HG02678 (cell line): ENCODE data around the gene CPA2.
"Not testable (repeated sequence)": the region's sequence is repeated elsewhere in the genome, so short reads cannot be mapped to it uniquely, and the experiment has no call there.

ENCODE experiments used
- ATAC-seq: cut with Tn5 transposase; IDR thresholded peaks from one replicate; pipeline ENCODE4 v1.9.1; 2021; ENCODE audit warnings: mild to moderate bottlenecking, moderate library complexity; ENCODE audit not compliant: unreplicated experiment

The CPA2 gene

DNA sequence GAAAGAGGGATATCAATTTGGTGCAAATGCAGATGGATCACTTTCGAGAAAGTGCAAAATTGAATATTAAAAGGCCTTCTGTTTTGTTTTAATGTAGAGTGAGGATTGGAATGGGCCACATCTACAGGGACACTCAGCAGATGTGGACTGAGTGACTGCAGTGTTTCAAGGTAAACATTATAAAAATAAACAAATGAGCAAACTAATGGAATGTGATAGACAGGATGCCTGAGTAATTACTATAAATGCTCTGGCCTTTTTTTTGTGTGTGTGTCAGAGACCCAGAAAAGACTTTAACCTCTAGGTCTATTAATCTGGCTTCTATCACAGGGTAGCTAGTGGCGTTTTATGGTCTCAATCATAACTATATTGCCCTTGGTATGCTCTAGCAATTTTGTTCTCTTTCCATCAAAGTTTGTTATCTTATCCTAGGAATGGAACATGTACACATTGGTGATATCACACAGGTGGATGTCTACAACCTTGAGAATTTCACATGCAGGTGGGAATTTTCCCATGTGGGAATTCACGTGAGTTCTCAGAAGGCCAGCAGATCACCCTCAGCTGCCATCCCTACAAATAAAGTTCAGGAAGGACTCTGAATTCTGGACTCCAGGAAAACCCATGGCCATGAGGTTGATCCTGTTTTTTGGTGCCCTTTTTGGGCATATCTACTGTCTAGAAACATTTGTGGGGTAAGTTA, at the start of gene CPA2:
Gene CPA2 (plus strand): TSS at position 606 of the 703 bp plus-strand sequence. CDS start 19 bp downstream, at position 625.
- ATAC-seq: no peak

DNA sequence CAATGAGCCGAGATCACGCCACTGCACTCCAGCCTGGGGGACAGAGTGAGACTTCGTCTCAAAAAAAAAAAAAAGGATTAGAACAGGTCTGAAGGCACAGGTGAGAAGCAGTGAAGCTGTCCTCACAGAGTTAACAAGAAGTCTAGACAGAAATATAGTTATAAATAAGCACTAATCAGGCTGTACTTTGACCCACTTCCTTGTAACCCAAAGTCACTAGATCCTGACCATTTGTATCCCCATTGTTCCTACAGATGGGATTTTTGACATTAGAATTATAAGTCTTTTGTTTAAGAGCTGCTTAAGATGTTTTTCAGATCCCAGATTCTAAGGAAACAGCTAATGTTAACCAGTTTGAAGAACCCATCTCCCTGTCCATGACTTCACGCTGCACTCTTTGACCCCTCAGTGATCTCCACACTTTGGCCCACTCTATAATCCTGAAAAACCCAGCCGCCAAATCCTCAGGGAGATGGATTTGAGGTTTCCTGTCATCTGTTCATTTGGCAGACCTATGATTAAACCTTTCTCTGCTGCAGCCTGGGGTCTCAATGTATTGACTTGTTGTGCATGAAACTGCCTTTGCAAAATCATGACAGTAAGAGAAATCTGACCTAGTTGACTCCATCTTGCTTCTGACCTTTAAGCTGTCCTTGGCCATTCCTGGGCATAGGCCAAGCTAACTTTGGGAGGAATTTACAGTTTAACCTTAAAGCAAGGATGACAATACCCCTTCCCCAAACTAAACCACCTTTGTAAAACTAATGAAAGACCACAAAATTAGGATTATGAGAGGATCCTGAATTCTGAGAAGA, 47.6 kb upstream of the CPA2 start:
- ATAC-seq: no peak

DNA sequence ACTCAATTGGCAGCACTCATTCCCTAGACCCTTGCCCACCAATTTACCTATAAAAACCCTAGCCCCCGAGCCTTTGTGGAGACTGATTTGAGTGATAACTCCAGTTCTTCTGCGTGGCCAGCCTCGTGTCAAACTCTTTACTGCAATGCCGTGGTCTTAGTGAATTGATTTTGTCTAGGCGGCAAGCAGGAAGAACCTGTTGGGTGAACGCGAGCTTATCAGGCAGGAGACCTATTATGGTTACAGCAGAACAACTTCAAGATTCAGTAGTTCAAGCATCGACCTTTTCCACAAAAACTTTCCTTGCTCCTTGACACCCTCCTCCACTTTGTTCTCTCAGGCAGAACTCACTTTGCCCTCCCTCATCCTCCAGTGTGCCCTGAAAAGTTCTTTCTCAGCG, 46.8 kb upstream of the CPA2 start:
- no peak for ATAC-seq

DNA sequence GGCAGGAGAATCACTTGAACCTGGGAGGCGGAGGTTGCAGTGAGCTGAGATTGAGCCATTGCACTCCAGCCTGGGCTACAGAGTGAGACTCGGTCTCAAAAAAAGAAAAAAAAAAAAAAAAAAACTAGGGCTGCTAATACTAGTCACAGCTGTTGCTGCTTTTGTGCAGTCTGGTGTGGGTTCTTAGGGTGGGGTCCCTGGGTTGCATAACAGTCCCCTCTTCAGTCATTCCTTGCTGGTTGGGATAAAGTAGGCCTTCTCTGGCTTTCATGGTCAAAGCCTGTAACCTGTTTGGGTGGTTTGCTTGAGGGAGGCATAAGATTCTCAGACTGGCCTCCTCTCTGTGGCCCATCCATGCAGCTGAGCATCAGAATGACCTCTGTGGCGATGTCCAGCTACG, 44.9 kb upstream of the CPA2 start:
- no peak for ATAC-seq

DNA sequence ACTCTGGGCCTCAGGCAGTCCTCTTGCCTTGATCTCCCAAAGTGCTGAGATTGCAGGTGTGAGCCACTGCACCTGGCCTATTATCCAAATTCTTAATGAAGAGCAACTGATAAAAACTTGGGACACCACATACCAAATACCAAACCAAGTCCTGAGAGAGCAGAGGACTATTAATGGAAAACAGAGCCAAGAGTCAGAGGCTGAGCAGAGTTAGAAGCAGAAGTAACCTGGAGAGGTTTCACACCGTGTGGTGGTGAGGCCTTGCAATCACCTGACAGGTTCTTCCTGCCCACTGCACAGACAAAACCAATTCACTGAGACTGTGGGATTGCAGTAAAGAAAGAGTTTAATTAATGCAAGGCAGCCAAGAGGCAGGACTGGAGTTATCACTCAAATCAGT, 43.0 kb upstream of the CPA2 start:
- ATAC-seq: no peak

DNA sequence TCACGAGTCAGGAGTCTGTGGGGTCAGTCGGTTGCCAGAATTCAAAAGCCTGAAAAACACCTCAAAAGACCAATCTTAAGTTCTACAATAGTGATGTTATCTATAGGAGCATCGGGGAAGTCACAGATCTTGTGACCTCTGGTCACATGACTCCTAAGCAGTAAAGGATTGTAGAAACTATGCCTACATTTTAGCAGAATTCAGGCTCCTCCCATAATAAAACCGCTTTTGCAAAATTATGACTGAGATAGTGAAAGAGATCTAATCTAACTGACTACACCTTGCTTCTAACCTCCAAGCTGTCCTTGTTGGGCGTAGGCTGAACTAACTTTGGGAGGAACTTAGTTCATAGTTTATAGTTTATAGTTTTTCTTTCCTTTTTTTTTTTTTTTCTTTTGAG, 42.5 kb upstream of the CPA2 start:
- no peak for ATAC-seq

DNA sequence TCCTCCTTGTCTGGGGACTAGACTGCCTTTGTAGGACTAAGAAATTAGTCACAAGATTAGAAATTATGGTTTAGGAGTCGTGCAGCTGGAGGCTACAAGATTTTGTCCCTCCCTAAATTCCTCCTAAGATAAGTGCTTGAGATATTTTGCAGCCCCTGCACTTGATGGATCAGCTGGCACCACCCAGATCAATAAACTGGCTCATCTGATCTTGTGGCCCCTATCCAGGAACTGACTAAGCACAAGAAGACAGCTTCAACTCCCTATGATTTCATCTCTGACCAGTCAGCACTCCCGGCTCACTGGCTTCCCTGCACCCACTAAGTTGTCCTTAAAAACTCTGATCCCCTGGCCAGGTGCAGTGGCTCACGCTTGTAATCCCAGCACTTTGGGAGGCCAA, 41.7 kb upstream of the CPA2 start:
- ATAC-seq: not testable (repeated sequence)

DNA sequence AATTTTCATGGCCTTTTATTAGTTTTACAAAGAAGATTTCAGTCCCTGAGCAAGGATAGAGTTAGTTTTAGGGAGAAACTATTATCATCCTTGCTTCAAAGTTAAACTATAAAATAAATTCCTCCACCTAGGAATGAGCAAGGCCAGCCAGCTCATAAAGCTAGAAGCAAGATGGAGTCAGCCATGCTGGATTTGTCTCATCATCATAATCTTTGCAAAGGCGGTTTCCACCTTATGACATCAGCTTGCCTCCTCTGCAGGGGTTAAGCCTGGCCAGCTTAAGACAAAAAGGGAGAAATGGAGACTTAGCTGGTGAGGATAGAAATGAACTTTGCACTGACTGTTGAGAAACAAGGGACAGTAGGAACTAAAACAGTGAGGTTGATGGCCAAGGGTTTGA, 40.3 kb upstream of the CPA2 start:
- ATAC-seq: no peak

DNA sequence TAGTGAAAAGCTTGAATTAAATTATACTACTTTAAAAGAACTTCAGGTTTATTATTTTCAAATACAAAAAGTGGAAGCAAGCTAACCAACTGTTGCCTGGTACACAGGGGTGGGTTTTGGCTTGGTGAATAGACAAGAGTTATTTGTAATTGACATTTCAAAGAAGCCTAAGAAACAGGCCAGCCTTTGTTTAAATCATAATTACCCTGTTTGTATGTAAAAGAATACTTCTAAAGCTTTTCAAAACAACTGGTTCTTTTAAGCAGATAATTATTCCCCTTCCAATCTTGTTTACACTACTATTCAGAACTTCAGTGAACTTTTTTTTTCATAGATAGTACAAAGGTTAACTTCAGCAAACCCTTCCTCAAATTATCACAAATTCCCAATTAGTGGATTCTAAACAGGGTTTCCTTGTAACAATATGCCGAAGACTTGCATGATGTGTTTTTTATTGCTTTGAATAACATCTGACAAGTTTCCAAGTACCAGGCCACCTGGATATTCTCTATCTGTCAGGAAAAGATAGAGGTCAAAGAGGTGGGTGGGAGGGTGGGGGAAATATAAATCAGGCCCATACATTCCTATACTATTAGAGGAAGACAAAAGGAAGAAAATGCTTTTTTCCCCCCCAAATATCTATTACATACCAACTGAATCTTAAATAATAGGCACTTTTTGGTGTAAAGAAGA, 38.6 kb upstream of the CPA2 start:
- ATAC-seq: no peak

DNA sequence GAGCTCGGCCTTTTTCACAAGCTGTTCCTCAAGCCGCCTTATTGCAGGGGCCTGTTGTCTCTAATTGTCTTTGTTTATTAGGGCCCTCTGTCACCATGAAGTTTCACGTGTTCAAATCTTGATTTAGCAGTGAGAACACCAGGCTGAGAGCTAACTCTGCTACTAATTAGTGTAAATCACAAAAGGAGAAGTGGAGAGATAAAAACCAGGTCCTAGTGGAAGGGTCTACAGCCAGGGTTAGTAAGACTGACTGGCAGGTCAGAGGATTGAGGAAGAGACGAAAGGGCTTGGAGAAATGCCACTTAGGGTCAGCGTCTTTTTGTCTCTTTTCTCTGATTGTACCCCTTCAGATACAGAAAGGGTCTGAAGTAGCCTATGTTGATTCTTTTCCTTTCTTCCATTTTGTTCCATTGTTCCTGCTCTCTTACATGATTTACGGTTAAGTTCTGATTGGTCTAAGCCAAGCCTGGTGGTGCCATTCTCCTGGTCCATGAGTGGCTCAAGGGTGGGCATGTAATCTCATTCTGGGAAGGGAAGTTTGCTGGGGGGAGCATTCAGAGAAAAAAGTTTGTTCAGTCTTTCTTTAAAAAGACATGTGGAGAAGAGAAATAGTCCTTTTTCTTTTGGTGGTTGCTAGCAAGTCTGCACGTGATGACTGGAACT, 37.7 kb upstream of the CPA2 start:
- no peak for ATAC-seq

DNA sequence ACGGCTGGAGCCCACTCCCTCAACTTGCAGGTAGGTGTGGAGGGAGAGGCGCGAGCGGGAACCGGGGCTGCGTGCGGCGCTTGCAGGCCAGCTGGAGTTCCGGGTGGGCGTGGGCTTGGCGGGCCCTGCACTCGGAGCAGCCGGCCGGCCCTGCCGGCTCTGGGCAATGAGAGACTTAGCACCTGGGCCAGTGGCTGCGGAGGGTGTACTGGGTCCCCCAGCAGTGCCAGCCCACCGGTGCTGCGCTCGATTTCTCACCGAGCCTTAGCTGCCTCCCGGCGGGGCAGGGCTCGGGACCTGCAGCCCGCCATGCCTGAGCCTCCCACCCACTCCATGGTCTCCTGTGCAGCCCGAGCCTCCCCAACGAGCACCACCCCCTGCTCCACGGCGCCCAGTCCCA, 36.7 kb upstream of the CPA2 start:
- not testable (repeated sequence) for ATAC-seq

DNA sequence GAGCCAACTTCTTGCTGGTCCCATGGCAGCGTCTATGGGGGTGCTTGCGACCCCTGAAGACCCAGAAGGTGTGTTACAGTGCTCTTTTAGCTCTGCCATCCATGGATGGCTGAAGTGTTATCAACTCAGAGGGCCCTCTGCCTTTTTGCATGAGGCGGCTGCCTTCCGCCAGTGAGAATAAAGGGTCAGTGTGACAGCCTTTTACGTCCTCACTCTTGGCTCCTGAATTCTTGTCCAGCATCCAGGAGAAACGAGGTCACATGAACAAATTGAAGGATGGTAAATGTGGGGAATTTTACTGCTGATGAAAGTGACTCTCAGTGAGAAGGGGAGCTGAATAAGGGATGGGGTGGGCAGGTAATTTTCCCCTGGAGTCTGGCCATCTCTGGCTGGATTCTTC, 34.9 kb upstream of the CPA2 start:
- ATAC-seq: no peak

DNA sequence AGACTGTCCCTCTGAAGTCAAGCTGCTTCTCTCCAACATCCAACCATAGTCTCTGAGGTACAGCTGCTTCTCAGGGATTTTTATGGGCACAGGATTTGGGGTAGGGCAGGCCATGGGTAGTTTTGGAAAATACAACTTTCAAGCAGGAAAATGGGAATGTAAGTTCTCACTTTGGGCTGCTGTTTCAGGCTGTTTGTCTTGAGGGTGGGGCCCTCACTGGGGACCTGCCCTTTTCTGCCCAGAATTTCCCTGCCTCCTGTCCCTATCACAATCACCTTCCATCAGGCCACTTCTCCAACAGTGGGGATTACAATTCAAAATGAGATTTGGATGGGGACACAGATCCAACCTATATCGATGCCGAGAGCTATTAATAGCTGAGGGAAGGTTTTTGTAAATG, 34.5 kb upstream of the CPA2 start:
- no peak for ATAC-seq

DNA sequence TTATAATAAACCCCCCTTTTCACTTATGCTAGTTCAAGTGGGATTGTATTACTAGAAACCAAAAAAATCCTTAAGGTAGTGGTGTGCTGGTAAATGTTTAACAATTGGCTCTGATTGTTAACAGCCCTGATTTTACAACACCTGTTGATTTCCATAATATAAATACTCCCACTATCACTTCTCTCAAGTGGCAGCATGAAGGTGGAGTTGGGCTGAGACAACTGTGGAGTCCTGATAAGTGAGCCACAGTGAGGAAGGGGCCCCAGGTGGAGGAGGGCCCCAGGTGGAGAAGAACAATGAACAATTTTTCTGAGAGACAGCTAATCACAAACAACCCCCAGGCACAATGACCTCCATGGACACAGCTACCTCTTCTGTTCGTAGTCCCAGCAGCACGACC, 32.6 kb upstream of the CPA2 start:
- ATAC-seq: no peak

DNA sequence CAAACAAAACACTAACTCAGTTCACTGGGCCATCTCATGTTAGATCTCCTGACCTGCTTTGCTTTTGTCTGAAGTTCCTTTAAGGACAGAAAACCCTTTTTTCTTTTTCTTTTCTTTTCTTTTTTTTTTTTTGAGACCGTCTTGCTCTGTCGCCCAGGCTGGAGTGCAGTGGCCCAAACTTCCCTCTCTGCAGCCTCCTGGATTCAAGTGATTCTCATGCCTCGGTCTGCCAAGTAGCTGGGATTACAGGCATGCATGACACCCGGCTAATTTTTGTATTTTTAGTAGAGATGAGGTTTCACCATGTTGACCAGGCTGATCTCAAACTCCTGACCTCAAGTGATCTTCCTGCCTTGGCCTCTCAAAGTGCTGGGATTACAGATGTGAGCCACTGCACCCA, 30.3 kb upstream of the CPA2 start:
- ATAC-seq: not testable (repeated sequence)

DNA sequence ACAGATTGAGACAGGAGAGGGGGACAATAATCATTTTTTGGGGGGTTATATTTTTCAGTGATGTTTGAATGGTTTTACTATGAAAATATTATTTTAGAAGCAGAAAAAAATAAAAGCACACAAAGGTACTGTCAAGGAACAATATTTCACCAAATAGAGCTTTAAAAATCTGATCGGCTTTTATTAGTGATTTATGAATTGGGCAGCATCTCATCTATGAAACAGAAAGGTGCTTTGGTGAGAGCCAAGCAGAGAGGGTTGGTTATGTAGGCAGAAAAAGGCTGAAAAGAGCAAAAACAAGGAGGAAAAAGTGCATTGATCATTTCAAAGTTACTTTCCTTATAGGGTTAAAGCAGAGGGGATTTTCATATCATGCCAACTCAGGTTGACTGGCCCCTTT, 26.4 kb upstream of the CPA2 start:
- ATAC-seq: no peak

DNA sequence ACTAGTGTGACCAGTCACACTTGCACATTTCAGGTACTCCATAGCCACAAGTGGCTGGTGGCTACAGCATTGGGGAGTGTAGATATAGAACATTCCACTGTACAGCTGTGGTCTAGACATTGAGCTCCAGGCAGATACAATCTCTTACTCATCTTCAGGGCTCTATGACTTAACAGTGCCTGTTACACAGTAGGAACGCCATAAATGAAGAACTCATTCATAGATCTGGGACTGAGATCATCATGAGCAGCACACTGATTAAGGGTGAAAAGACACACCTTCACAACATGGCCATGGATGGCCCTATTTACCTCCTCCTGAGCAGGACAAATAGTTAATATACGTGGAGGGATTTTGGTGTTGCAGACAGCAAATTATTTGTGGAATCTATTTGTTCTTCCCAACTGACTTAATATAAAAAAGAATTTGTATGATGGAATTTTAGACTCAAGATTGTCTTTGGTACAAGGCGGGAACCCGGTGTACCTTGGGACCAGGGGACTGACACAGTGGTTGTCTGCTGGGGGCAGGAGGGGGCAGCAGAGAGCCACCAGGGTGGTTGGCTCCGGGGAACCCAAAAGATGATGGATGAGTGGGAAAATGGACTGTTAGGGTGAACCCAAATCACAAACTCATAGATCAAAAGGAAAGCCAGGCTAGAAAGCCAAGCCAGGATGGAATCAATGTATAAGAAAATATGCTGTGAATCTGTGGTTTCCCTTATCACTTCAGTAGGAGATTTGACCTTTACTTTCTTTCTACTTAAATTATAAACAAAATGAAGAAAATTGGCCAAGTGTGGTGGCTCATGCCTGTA, 24.3 kb upstream of the CPA2 start:
- no peak for ATAC-seq

DNA sequence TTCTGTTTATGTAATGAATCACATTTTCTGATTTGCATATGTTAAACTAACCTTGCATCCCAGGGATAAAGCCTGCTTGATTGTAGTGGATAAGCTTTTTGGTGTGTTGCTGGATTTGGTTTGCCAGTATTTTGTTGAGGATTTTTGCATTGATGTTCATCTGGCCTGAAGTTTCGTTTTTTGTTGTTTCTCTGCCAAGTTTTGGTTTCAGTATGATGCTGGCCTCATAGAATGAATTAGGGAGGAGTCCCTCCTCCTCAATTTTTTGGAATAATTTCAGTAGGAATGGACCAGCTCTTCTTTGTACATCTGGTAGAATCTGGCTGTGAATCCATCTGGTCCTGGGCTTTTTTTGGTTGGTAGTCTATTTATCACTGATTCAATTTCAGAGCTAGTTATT, 23.2 kb upstream of the CPA2 start:
- not testable (repeated sequence) for ATAC-seq

DNA sequence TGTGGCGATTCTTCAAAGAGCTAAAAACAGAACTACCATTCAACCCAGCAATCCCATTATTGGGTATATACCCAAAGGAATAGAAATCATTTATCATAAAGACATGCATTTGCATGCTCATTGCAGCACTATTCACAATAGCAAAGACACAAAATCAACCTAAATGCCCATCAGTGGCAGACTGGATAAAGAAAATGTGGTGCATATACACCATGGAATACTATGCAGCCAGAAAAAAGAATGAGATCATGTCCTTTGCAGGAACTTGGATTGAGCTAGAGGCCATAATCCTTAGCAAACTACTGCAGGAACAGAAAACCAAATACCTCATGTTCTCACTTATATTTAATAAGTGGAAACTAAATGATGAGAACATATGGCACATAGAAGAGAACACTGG, 20.2 kb upstream of the CPA2 start:
- ATAC-seq: not testable (repeated sequence)

DNA sequence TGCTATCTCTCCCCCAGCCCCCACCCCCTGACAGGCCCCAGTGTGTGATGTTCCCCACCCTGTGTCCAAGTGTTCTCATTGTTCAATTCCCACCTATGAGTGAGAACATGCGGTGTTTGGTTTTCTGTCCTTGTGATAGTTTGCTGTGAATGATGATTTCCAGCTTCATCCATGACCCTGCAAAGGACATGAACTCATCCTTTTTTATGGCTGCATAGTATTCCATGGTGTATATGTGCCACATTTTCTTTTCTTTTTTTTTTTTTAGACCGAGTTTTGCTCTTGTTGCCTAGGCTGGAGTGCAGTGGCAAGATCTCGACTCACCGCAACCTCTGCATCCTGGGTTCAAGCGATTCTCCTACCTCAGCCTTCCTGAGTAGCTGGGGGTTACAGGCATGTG, 17.8 kb upstream of the CPA2 start:
- not testable (repeated sequence) for ATAC-seq
